ENCODE measurements around the gene RTN1. TPM values are rescaled to one million over a fixed set of nuclear protein-coding genes. Genes with fewer than 3 reads are reported as not detected.

RTN1 gene
- total and polyA plus RNA-seq, 9 of the 15 experiments (the other 6 are each of a cell fraction or from before 2014, with no cell fraction given): 0.03 to 0.09 TPM; not detected in 7

GRCh38 chr14:59897757-59898383 is 27.3 kb upstream of the RTN1 start (continued):
- TF ChIP-seq ETS1 (conservative IDR thresholded peaks at IDR 0.05; ENCODE audit: control insufficient read depth, low read depth, low read length): no peak

- H3K36me3 ChIP-seq (ENCODE audit: control insufficient read depth, insufficient read depth, low read length): no peaks in the 10 kb centered on the region
- no peaks in the 10 kb centered on the region for H3K4me1 ChIP-seq (replicated peaks in 1 of 2; ENCODE audit: control insufficient read depth in 2 of 2, insufficient read depth in 2 of 2, low read length in 2 of 2)
- no peak overlapping the region for H3K4me2 ChIP-seq (ENCODE audit: insufficient read depth, low read length)
- DNase-seq (ENCODE audit: extremely low read depth in 1 of 4, low spot score in 3 of 4) (no peak), FAIRE-seq (no peak), ATAC-seq (no peak)
- H3K27ac ChIP-seq (ENCODE audit: extremely low read depth, low read depth, low read length): no peak overlapping the region
- no peak overlapping the region for H3K9ac ChIP-seq (ENCODE audit: insufficient read depth in 1 of 2, low read depth in 2 of 2, low read length in 2 of 2)
- no peaks in the 10 kb centered on the region for H3K9me3 ChIP-seq (replicated peaks; ENCODE audit: control insufficient read depth, insufficient read depth, low read depth, low read length)
- intact Hi-C loops (cut with micrococcal nuclease): loop anchor here (5.0 to 10.0 kb wide), 2 partner anchors 263 to 771 kb away; no protein-coding TSS in a partner anchor
- H3K9me1 ChIP-seq (ENCODE audit: control insufficient read depth, insufficient read depth, low read length): no peaks in the 10 kb centered on the region
- POLR2A ChIA-PET: interaction anchor here (0.7 kb wide), 1 partner anchor 70 kb away, joined by 4 read pairs; no protein-coding TSS in a partner anchor
- no peak for TF ChIP-seq PHF21A (IDR thresholded peaks at IDR 0.05; ENCODE audit: borderline replicate concordance, low read depth)
- no peak for TF ChIP-seq ZNF444 (CRISPR knock-in tag; IDR thresholded peaks at IDR 0.05)
- no peak for TF ChIP-seq HIVEP1 (CRISPR knock-in tag; IDR thresholded peaks at IDR 0.05)
- peak; percentile 65 for TF ChIP-seq MAFG (tag; conservative IDR thresholded peaks at IDR 0.05)
- no peak for TF ChIP-seq KLF6 (CRISPR knock-in tag; IDR thresholded peaks at IDR 0.05; ENCODE audit: borderline replicate concordance)
- no peak for TF ChIP-seq RCOR1 (IDR thresholded peaks at IDR 0.05; ENCODE audit: borderline replicate concordance in 1 of 2, low read depth in 2 of 2, low read length in 2 of 2)
- TF ChIP-seq THAP12 (CRISPR knock-in tag; IDR thresholded peaks at IDR 0.05): no peak
- 0 out of 2 replicates have a peak, but pooled peaks have one; percentile 26 for TF ChIP-seq NFE2 (IDR thresholded peaks at IDR 0.05; ENCODE audit: low read depth)
- TF ChIP-seq C11orf30 (IDR thresholded peaks at IDR 0.05; ENCODE audit: low read depth): peak; percentile 62
- TF ChIP-seq HOMEZ (CRISPR knock-in tag; IDR thresholded peaks at IDR 0.05): no peak
- peak; percentile 46; the same call in 1 of the 2 replicates for TF ChIP-seq MAFF (IDR thresholded peaks at IDR 0.05; ENCODE audit: low read length)
- peak; percentile 78 for TF ChIP-seq ZNF316 (IDR thresholded peaks at IDR 0.05)
- no peak overlapping the region for H3K4me3 ChIP-seq
- in situ Hi-C loops (cut with MboI): no loop called here
- H3K79me2 ChIP-seq (ENCODE audit: control insufficient read depth, insufficient read depth, low read length): no peaks in the 10 kb centered on the region
- H3K27me3 ChIP-seq (ENCODE audit: control insufficient read depth in 2 of 2, insufficient read depth in 2 of 2, low read length in 2 of 2): no peaks in the 10 kb centered on the region
- no peaks in the 10 kb centered on the region for H4K20me1 ChIP-seq (replicated peaks; ENCODE audit: control insufficient read depth, insufficient read depth, low read length)
- no TSS peak for BruUV-seq (replicated peaks)
- CTCF ChIA-PET (ENCODE audit: low intra/inter-chr PET ratio): no interaction called here
- 0% methylated on average over 1 of the region's 1 CpG for WGBS (ENCODE audit: insufficient coverage, low coverage, missing lambda C conversion rate)
- H2AFZ ChIP-seq (ENCODE audit: low read depth, low read length): no peak overlapping the region
These were observed 25.1 kb upstream of the RTN1 start for GRCh38 chr14:59895721-59896120.

Data from K562 (cell line).